Neural cell (in vitro differentiated cells): Measurements from ENCODE around the gene OR52N2. TPM values are rescaled to one million over a fixed set of nuclear protein-coding genes. Genes with fewer than 3 reads are reported as not detected.
A peak's percentile ranks its signal among the peaks of the same experiment; 100 is the strongest.

Experiments
- H2AFZ ChIP-seq: fragments of 200-600, 300-800 bp; sonication (generic), shearing (Covaris generic); 2 replicates; pipeline ENCODE4 v1.6.0; 2014; ENCODE audit warnings: low read depth, mild to moderate bottlenecking, antibody characterized with exemption, low read length, moderate library complexity
- H3F3A ChIP-seq: fragments of 200-600 bp; shearing (Covaris generic); 2 replicates; pipeline ENCODE4 v1.6.1; 2016; ENCODE audit warnings: mild to moderate bottlenecking, moderate library complexity, mixed read lengths, antibody characterized with exemption, low read length; ENCODE audit not compliant: insufficient read depth, poor library complexity, severe bottlenecking
- H3K27ac ChIP-seq: fragments of 200-600, 300-800 bp; sonication (generic), shearing (Covaris generic); 2 replicates; pipeline ENCODE4 v1.5.1; 2014; ENCODE audit warnings: mild to moderate bottlenecking, low read length, moderate library complexity
- H3K27me3 ChIP-seq: fragments of 300-800, 200-600 bp; sonication (generic), shearing (Covaris generic); 2 replicates; pipeline ENCODE4 v1.6.0; 2014; ENCODE audit warnings: mild to moderate bottlenecking, low read depth, low read length, moderate library complexity; ENCODE audit not compliant: insufficient read depth
- H3K36me3 ChIP-seq: fragments of 300-800, 200-600 bp; sonication (generic), shearing (Covaris generic); 2 replicates; pipeline ENCODE4 v1.5.1; 2014; ENCODE audit warnings: mild to moderate bottlenecking, antibody characterized with exemption, low read length, moderate library complexity; ENCODE audit not compliant: insufficient read depth
- H3K4me2 ChIP-seq: fragments of 300-800, 200-600 bp; sonication (generic), shearing (Covaris generic); 2 replicates; pipeline ENCODE4 v1.6.0; 2014; ENCODE audit warnings: mild to moderate bottlenecking, low read length
- H3K4me3 ChIP-seq: fragments of 300-800, 200-600 bp; sonication (generic), shearing (Covaris generic); 2 replicates; pipeline ENCODE4 v1.5.1; 2014; ENCODE audit warnings: mild to moderate bottlenecking, low read length, moderate library complexity
- H3K79me2 ChIP-seq: fragments of 200-600 bp; shearing (Covaris generic); replicated peaks from 2 replicates; pipeline ENCODE4 v1.6.0; 2014; ENCODE audit warnings: mild to moderate bottlenecking, low read length, moderate library complexity; ENCODE audit not compliant: insufficient read depth
- H3K9ac ChIP-seq: fragments of 300-800, 200-600 bp; sonication (generic), shearing (Covaris generic); 2 replicates; pipeline ENCODE4 v1.6.1; 2016; ENCODE audit warnings: mild to moderate bottlenecking, low read length, mixed read lengths
- H3K9me2 ChIP-seq: fragments of 200-600 bp; shearing (Covaris generic); 2 replicates; pipeline ENCODE4 v1.6.1; 2016; ENCODE audit warnings: mild to moderate bottlenecking, low read length, mixed read lengths; ENCODE audit not compliant: insufficient read depth
- H3K9me3 ChIP-seq: fragments of 200-600, 300-800 bp; sonication (generic), shearing (Covaris generic); 2 replicates; pipeline ENCODE4 v1.6.1; 2016; ENCODE audit warnings: mild to moderate bottlenecking, mixed run types, low read length, moderate library complexity, mixed read lengths
- H4K20me1 ChIP-seq: fragments of 200-600 bp; shearing (Covaris generic); 2 replicates; pipeline ENCODE4 v1.6.1; 2016; ENCODE audit warnings: mild to moderate bottlenecking, mixed run types; ENCODE audit not compliant: insufficient read depth
- CTCF ChIP-seq: fragments of 450-650 bp; IDR thresholded peaks from 2 replicates; pipeline ENCODE4 v1.5.1; 2014; ENCODE audit warnings: antibody characterized with exemption, mild to moderate bottlenecking, moderate library complexity; ENCODE audit not compliant: poor library complexity, severe bottlenecking
- EP300 ChIP-seq: fragments of 450-650 bp; conservative IDR thresholded peaks from 2 replicates; pipeline ENCODE4 v1.6.1; 2014; ENCODE audit warnings: antibody characterized with exemption, mild to moderate bottlenecking, moderate library complexity; ENCODE audit not compliant: poor library complexity, severe bottlenecking
- EZH2 ChIP-seq: fragments of 200-600, 300-800 bp; shearing (Covaris generic), sonication (generic); IDR thresholded peaks from 2 replicates; pipeline ENCODE4 v1.6.1; 2014; ENCODE audit warnings: antibody characterized with exemption, low read length, borderline replicate concordance, mild to moderate bottlenecking; ENCODE audit not compliant: insufficient read depth, poor library complexity, severe bottlenecking
- MXI1 ChIP-seq: fragments of 450-650 bp; conservative IDR thresholded peaks from 2 replicates; pipeline ENCODE4 v1.6.1; 2014; ENCODE audit warnings: antibody characterized with exemption, mild to moderate bottlenecking; ENCODE audit not compliant: poor library complexity, severe bottlenecking
- POLR2AphosphoS5 ChIP-seq: IDR thresholded peaks from 2 replicates; pipeline ENCODE4 v1.6.1; 2012
- RAD21 ChIP-seq: fragments of 450-650 bp; conservative IDR thresholded peaks from 2 replicates; pipeline ENCODE4 v1.6.1; 2014; ENCODE audit warnings: antibody characterized with exemption, mild to moderate bottlenecking, moderate library complexity
- REST ChIP-seq: IDR thresholded peaks from 2 replicates; pipeline ENCODE4 v1.6.1; 2012; ENCODE audit warnings: borderline replicate concordance
- SMC3 ChIP-seq: fragments of 450-650 bp; conservative IDR thresholded peaks from 2 replicates; pipeline ENCODE4 v1.6.1; 2014; ENCODE audit warnings: antibody characterized with exemption, mild to moderate bottlenecking, moderate library complexity; ENCODE audit not compliant: poor library complexity
- TAF1 ChIP-seq: IDR thresholded peaks from 2 replicates; pipeline ENCODE4 v1.6.1; 2012; ENCODE audit warnings: low read depth
- polyA plus RNA-seq: library from polyadenylated mRNA; depleted of rRNA; stranded (reverse); fragments of >200 nt; gene quantifications from 2 replicates; pipeline ENCODE4 v1.2.3, GENCODE V29; 2014

OR52N2 gene
- polyA plus RNA-seq, 1 donor from 2014 or later = not detected

- Histone ChIP-seq H3K79me2 (no peaks in the 10 kb centered on the region), H3K27ac (no peak overlapping the region), H3K27me3 (no peaks in the 10 kb centered on the region), H3K9ac (no peak overlapping the region), H3K36me3 (no peaks in the 10 kb centered on the region), H3K9me2 (no peaks in the 10 kb centered on the region), H2AFZ (no peak overlapping the region), H3K4me3 (no peak overlapping the region), H3K4me2 (no peak overlapping the region), H4K20me1 (no peaks in the 10 kb centered on the region), H3F3A (no peaks in the 10 kb centered on the region), H3K9me3 (no peaks in the 10 kb centered on the region)
- TF ChIP-seq EZH2 = no peak
- no peak for TF ChIP-seq REST
- TF ChIP-seq RAD21 = no peak
- TF ChIP-seq POLR2AphosphoS5 = no peak
- TF ChIP-seq TAF1 = no peak
- TF ChIP-seq EP300 = no peak
- TF ChIP-seq CTCF = no peak
- no peak for TF ChIP-seq SMC3
- TF ChIP-seq MXI1 = no peak
Observed at GRCh38 chr11:5807580-5807979, 1.1 kb upstream of the OR52N2 start.

- H3K4me3 ChIP-seq = peak overlapping the region; percentile 61
- H2AFZ ChIP-seq = no peak overlapping the region
- TF ChIP-seq CTCF = no peak
- no peak for TF ChIP-seq EP300
- no peak for TF ChIP-seq REST
- TF ChIP-seq MXI1 = no peak
- TF ChIP-seq SMC3 = no peak
- TF ChIP-seq TAF1 = no peak
- TF ChIP-seq RAD21 = no peak
- no peak for TF ChIP-seq POLR2AphosphoS5
- no peak for TF ChIP-seq EZH2
- no peaks in the 10 kb centered on the region for H3K36me3 ChIP-seq
- H3F3A ChIP-seq = no peaks in the 10 kb centered on the region
- no peaks in the 10 kb centered on the region for H3K9me2 ChIP-seq
- H3K9ac ChIP-seq = no peak overlapping the region
- H3K27me3 ChIP-seq = no peaks in the 10 kb centered on the region
- H3K27ac ChIP-seq = no peak overlapping the region
- no peaks in the 10 kb centered on the region for H4K20me1 ChIP-seq
- H3K79me2 ChIP-seq = no peaks in the 10 kb centered on the region
- H3K4me2 ChIP-seq = no peak overlapping the region
- H3K9me3 ChIP-seq = no peaks in the 10 kb centered on the region
Observed at GRCh38 chr11:5809122-5809519, 397 bp downstream of the OR52N2 start.
